ENCODE data around the gene CRB3.

DNA sequence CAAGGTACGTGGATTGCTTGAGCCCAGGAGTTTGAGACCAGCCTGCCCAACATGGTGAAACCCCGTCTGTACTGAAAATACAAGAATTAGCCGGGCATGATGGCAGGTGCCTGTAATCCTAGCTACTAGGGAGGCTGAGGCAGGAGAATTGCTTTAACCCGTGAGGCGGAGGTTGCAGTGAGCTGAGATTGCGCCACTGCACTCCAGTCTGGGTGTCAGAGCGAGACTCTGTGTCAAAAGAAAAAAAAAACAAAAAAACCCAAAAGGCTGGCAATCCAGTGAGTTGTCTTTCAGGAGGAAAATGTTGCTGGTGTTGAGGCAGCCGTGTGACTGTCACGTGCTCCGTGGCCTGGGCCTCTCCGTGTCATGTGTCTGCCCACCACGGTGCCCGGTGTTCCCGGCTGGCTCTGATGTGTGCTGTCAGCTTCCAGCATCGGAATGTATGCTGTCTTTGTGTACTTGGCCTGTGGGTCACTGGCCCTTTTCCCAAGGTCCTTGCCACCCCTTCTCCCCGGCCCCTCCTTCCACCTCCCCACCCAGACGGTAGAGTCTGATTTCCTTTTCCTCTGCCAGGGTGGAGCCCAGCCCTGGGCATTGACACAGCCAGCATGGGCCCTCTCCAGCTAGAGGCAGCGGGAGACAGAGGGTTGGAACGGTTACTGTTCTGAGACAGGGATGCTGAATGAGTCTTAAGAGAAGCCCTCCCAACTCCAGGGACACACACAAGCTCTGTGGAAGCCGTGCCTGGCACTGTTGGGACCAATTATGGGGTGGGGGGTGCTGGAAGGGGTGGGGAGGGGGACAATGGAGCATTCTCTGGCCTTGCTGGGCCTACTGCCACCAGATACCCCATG, 45.3 kb downstream of the CRB3 start:
- TF ChIP-seq, protein P1, sequence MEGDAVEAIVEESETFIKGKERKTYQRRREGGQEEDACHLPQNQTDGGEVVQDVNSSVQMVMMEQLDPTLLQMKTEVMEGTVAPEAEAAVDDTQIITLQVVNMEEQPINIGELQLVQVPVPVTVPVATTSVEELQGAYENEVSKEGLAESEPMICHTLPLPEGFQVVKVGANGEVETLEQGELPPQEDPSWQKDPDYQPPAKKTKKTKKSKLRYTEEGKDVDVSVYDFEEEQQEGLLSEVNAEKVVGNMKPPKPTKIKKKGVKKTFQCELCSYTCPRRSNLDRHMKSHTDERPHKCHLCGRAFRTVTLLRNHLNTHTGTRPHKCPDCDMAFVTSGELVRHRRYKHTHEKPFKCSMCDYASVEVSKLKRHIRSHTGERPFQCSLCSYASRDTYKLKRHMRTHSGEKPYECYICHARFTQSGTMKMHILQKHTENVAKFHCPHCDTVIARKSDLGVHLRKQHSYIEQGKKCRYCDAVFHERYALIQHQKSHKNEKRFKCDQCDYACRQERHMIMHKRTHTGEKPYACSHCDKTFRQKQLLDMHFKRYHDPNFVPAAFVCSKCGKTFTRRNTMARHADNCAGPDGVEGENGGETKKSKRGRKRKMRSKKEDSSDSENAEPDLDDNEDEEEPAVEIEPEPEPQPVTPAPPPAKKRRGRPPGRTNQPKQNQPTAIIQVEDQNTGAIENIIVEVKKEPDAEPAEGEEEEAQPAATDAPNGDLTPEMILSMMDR (conservative IDR thresholded peaks at IDR 0.05; ENCODE audit: low read depth, low read length): no peak
- TF ChIP-seq EZH2 (IDR thresholded peaks at IDR 0.05; ENCODE audit: borderline replicate concordance, low read depth, low read length, poor library complexity, severe bottlenecking): no peak

Measured in A673 (cell line).